ENCODE data around the gene IPCEF1.

- TF ChIP-seq, protein P1, sequence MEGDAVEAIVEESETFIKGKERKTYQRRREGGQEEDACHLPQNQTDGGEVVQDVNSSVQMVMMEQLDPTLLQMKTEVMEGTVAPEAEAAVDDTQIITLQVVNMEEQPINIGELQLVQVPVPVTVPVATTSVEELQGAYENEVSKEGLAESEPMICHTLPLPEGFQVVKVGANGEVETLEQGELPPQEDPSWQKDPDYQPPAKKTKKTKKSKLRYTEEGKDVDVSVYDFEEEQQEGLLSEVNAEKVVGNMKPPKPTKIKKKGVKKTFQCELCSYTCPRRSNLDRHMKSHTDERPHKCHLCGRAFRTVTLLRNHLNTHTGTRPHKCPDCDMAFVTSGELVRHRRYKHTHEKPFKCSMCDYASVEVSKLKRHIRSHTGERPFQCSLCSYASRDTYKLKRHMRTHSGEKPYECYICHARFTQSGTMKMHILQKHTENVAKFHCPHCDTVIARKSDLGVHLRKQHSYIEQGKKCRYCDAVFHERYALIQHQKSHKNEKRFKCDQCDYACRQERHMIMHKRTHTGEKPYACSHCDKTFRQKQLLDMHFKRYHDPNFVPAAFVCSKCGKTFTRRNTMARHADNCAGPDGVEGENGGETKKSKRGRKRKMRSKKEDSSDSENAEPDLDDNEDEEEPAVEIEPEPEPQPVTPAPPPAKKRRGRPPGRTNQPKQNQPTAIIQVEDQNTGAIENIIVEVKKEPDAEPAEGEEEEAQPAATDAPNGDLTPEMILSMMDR (conservative IDR thresholded peaks at IDR 0.05; ENCODE audit: low read depth, low read length), result no peak
- no peak for TF ChIP-seq SMC3 (IDR thresholded peaks at IDR 0.05; ENCODE audit: low read depth, low read length)
- TF ChIP-seq, protein P2, sequence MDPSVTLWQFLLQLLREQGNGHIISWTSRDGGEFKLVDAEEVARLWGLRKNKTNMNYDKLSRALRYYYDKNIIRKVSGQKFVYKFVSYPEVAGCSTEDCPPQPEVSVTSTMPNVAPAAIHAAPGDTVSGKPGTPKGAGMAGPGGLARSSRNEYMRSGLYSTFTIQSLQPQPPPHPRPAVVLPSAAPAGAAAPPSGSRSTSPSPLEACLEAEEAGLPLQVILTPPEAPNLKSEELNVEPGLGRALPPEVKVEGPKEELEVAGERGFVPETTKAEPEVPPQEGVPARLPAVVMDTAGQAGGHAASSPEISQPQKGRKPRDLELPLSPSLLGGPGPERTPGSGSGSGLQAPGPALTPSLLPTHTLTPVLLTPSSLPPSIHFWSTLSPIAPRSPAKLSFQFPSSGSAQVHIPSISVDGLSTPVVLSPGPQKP (IDR thresholded peaks at IDR 0.05; ENCODE audit: borderline replicate concordance, low read depth, low read length), result no peak
- no peak for TF ChIP-seq RFX5 (IDR thresholded peaks at IDR 0.05; ENCODE audit: low read depth, low read length)
- no peak for TF ChIP-seq CEBPB (IDR thresholded peaks at IDR 0.05; ENCODE audit: low read depth, low read length)
- no peak for TF ChIP-seq MXI1 (IDR thresholded peaks at IDR 0.05; ENCODE audit: borderline replicate concordance, low read depth, low read length)
- TF ChIP-seq POLR2A (IDR thresholded peaks at IDR 0.05; ENCODE audit: low read depth, low read length), result no peak
- TF ChIP-seq RAD21 (IDR thresholded peaks at IDR 0.05; ENCODE audit: low read length), result no peak
- TF ChIP-seq MAFK (IDR thresholded peaks at IDR 0.05; ENCODE audit: low read depth, low read length), result no peak
Observed at GRCh38 chr6:154380741-154381140, 24.1 kb upstream of the IPCEF1 start.
